HG02642 (cell line): ENCODE data around the gene CFAP45.
A peak's percentile ranks its signal among the peaks of the same experiment; 100 is the strongest.

Experiments used
- ATAC-seq: cut with Tn5 transposase; IDR thresholded peaks from one replicate; pipeline ENCODE4 v1.9.1; 2021; ENCODE audit warnings: mild to moderate bottlenecking; ENCODE audit not compliant: unreplicated experiment, poor library complexity

CFAP45 gene

DNA sequence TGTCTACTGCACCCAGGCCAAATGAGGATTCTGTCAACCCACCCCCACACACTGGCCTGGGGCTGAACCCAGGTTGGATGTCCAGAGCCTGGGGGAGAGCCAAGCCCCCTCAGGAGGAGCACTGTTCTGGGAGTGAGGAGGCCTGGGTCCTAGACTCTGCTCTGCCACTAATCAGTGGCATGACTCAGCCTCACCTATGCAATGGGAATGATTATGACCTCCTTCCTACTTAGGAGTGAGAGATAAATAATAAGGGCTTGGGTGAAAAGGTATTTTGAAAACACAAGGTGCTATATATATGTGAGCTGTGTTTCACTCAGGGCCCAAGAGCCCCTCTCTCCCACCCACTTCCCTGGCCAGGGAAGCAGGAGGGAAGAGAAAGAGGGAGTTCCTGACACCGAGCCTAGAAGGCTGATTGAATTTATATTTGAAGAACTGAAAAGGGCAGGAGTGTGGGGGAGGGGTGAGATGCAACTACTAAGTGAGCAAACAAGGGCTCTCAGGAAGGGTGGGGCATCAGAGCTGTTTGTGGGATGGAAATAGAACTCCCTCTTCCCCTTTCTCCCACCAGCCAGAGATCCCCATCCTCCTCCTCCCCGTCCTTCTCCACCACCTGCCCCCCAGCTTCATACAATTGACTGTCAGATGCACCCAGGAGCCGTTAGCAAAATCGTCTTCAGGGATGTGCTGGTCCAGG lies 37.2 kb upstream of the CFAP45 start:
- ATAC-seq = no peak

DNA sequence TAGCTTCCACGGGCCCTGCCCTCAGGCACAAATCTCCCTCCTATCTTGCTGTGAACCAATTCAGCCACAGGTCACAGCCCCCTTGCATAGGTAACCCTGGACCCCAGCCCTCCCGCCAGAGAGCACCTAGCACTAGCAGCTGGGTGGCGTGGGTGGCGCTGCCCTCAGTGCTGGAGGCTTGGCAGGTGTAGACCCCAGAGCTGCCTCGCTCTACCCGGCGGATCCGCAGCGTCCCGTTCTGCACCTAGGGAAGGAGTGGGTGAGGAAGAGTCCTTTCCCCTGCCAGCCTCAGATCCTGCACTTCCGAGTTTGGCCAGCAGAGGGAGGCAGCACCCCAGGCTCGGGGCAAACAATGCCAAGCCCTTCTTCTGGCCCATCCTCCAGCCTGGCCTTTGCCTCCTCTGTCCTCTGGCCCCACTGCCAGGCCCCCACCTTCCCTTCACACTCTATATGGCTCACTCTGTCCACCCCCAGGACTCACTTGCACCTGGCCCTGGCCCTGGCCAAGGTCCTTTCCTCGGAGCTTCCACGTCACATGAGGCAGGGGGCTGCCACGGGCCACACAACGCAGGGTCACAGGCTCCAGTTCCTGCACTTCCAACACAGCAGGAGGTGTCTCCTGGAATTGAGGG lies 36.4 kb upstream of the CFAP45 start:
- peak; percentile 64 for ATAC-seq

DNA sequence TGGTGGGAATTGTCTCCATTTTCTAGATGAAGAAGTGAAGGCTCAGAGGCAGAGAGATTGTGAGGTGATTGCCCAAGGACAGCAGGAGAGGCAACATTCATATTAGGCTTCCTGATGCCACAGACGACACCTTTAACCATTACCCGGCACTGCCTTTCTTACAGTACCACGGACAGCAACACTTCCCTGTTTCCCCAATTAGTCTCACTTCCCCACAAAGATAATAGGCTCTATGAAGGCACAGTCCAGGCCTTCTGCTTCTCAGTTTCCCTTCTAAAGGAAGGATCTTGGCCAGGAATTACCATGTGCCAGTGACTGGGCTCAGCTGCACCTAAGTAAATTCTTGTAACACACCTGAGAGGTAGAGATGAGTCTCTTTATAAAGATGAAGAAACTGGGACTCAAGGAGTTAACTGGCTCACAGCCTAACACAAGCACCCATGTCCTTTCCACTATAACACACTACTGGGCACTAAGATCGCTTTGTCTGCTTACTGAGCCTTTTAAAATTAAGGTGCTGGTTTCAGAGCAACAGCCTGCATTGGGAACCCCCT lies 35.8 kb upstream of the CFAP45 start:
- no peak for ATAC-seq

DNA sequence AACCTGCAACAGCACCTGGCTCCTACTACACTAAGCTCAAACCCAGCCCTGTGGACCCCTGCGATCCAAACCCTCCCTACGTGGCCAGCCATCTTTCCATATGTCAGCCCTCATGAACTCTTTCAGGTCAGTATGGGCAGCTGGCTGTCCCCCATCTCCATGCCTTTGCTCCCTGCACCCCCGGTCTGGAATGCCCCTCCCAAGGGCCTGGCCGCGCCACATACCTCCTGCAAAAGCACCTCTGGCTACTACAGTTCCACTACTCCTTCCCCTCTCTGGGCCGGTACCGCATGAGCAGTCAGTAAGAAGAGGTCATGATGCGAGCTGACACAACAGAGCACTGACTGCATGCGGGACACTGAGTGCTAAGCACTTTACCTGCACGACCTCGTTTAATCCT lies 35.3 kb upstream of the CFAP45 start:
- ATAC-seq = no peak

- no peak for ATAC-seq
These were observed 34.4 kb upstream of the CFAP45 start for GRCh38 chr1:159934136-159935039.

DNA sequence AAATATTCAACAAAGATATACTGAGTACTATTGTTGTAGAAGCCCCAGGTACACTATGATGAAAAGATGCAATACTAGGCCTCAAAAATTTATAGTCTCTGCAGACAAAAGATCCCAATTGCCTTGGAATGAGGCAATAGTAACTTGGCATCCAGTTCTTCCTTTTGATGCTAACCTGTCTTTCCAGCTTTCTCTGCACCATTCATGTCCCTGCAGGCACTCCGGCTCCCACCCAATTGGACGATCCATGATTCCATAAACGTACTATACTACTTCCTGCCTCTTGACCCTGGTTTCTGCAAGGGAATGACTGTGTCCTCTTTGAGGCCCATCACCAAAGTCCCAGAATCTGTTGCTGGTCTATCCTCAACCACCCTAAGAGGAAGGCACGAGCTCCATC lies 33.4 kb upstream of the CFAP45 start:
- ATAC-seq = no peak

GRCh38 chr1:159932296-159933285 lies 32.6 kb upstream of the CFAP45 start:
- ATAC-seq = no peak

GRCh38 chr1:159931795-159932173 lies 31.8 kb upstream of the CFAP45 start:
- ATAC-seq = no peak

- no peak for ATAC-seq
These were observed 31.3 kb upstream of the CFAP45 start for GRCh38 chr1:159931101-159931794.

DNA sequence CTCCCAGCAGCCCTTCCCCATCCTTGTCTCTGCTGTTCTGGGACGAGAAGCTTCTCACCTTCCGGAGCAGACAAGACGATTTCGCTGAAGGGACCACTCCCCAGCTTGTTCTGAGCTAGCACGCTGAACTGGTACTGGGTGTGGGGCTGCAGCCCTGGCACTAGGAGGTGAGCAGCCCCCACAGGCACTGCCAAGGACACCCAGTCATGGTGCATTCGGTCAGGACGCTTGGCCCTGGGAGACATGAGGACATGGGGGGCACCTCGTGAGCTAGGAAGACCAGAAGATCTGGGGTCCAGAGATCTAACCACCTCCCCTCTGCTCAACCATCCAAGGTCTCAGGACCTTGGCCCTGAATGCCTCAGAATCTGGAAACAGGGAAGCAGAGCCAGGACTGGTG lies 30.7 kb upstream of the CFAP45 start:
- ATAC-seq = no peak

GRCh38 chr1:159930216-159930615 lies 30.3 kb upstream of the CFAP45 start:
- no peak for ATAC-seq

DNA sequence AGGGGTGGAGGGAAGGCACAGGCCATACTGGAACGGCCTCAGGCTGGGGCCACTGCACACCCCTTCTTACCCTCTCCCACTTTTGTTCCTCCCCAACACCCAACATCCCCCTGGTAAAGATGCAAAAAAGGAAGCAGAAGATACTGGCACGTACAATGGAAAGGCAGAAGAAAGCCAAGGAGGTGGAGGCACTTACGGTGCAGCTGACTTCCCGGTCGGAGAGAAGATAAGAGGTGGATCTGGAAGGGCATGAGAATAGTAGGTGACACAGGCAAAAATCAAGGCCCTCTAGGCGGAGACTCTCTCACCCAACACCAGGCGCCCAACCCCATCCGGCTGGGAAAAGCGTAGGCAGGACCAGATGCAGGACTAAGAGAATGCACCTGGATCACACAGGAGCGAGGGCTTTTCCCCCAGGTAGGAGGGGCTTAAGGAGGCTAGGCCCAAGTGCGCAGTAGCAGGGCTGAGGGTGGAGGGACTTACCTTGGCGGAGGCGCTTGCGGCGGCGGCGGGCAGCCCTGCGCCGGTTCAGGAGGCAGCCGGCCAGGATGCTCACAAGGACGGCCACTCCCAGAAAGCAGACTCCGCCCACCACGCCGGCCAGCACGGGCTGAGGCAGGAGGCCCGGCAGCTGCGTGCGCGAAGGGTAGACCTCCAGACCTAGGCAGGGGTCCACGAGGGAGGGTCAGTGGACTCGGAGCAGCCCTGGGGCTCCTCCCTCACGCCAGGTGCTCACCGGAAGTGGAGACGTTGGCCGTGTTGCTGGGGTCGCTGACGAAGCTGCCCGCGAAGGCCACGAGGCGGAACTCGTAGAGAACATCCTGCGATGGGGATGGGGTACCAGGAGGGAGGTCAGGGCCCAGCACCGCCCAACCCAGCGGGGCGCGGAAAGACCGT lies 29.4 kb upstream of the CFAP45 start:
- no peak for ATAC-seq

DNA sequence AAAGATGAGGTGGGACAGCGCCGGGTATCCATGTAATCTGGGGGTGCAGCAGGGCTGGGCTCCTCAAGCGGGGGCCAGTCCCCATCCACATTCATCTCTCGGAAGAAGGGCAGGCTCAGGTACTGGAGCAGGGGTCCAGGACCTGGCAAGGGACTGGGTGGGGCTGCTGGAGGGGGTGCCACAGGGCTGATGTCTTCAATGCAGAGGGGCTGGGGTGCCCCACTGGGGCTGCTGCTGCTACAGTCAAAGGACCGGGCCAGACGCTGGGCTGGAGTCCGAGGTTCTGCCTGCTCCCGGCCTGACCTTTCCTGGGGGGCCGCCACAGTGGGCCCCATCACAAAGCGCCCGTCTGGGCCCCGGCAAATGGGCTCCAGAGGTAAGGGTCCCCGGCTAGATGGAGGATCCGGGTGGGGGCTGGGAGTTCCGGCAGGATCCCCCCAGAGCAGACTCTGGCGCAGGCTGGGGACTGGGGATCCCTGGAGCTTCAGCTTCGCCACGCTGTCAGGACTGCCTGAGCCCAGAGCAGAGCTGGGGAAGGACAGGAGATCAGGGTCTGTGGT lies 28.6 kb upstream of the CFAP45 start:
- no peak for ATAC-seq

GRCh38 chr1:159927849-159928431 lies 28.0 kb upstream of the CFAP45 start:
- no peak for ATAC-seq

DNA sequence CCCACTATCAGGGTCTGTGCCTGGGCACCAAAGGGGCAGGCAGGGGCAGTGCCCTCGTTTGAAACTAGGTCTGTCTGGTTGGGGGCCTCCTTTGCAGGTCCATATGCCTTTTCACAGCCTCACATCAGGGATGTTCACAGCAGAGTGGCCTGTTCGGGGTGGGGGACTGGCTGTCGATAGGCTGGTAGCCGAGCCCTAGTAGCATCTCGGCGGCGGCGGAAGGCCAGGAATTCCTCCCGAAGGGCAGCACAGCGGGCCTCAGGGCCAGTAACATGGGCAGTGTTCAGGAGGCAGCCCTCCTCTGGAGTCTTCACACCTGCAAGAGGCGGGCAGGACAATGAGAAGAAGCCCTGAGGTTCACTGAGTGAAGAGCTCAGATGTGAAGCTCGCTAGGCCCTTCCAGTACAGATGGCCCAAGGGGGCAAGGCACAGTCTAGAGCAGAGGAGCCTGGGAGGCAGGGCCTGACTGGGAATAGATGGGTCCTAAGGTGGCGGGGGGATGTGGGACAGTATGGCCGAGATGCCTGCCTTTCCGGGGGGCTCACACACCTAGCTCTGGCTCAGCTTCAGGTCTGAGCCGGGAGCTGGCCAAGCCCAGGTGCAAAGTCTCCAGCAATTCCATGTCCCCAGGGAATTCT lies 27.4 kb upstream of the CFAP45 start:
- ATAC-seq = no peak

- peak; percentile 2 for ATAC-seq
These were observed 25.7 kb upstream of the CFAP45 start for GRCh38 chr1:159925719-159926078.
